HG03520 (cell line): ENCODE measurements around the gene AMMECR1.

ENCODE experiments used
- ATAC-seq: cut with Tn5 transposase; IDR thresholded peaks from one replicate; pipeline ENCODE4 v1.9.1; 2021; ENCODE audit warnings: mild to moderate bottlenecking, moderate library complexity; ENCODE audit not compliant: unreplicated experiment

Gene AMMECR1

DNA sequence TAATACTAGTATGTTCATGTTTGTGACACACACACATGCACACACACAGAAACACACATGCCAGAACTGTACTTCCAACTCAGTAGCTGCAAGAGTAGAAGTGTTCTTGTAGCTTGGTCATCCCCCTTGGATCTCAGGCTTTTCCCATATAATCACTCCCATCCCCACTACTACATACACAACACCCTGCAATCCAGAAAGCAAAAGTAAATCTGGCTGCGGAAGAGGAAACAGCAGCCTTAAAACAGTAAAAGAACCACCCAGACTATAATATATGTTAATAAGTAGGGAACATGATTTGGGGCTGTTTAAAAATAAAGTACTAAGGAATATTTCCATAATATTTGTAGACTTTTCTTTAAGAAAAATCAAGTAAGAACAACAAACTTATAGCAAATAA lies 103.2 kb downstream of the AMMECR1 start:
- no peak for ATAC-seq

DNA sequence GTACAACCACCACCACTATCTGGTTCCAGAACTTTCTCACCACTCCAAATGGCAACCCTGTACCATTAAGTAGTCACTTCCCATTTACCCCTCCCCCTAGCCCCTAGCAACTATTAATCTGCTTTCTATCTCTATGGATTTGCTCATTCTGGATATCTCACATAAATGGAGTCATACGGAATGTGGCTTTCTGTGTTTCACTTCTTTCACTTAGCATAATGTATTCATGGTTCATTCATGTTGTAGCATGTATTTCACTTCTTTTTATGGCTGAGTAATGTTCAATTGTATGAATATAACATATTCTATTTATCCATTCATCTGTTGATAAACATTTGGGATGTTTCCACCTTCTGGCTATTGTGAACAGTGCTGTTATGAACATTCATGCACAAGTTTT lies 104.7 kb downstream of the AMMECR1 start:
- no peak for ATAC-seq

DNA sequence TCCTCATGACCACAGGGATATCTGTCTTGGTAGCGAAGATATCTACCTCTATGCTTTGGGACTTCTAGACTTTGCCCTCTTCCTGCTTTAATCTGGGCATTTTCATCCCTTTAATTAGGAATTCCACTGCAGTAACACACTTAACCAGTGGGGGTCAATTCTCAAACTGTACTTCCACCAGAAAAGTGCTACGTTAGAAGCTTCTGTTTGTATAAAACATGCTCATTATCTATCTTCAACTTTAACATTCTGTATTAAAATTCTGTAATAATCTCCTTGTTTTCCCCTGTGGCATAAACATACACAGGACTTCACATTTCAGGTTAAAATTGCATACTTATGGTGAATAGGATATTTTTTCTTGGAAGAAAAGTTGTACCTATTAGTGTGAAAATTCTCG lies 105.6 kb downstream of the AMMECR1 start:
- ATAC-seq: no peak

DNA sequence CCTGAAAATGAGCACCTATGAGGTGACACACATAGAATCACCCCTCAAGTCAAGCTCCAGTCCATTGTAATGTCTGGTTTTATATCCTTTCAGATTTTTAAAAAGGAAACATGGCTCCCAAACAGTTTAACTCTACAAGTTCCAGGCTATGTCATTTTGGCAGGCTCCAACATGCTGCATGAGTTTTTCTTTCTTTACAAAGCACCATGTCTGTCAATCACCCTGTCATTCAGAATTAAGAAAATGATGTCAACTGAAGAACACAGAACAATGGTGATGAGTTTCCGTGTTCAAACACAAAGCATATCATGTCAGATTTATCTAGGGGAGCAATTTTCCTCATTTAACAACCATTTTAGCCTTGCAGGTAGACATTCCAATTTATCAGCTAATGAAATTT lies 106.5 kb downstream of the AMMECR1 start:
- no peak for ATAC-seq

DNA sequence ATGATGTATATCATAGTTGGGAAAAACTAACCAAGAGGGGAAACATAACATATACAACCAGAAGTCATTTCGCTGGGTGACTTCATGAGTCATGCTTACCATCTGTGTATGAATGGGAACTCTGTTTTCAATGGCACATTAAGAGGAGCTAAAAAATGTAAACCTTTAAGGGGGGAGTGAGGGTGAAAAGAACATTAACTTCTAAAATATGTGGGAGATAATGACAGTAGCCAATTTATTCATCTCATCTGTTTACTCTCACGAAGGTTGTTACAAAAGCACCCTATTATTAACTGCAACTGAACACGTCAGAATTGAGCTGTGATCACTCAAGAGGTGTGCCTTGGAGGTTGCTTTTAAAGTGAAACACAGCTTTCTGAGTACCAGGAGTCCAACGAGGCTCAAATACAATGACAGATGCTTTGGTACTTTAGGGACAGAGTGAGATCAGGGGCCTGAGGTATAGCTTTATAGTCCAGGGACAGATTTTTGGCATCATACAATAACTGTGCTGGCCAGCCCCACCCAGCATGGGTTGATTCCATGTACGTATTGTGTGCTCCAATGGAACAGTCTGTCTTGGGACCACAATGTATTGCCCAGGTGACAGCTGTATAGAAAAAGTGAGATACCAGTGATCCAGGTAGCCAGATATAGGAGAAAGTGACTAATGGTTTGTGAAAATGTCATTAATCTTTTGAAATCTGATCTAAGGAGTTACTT lies 107.3 kb downstream of the AMMECR1 start:
- no peak for ATAC-seq

DNA sequence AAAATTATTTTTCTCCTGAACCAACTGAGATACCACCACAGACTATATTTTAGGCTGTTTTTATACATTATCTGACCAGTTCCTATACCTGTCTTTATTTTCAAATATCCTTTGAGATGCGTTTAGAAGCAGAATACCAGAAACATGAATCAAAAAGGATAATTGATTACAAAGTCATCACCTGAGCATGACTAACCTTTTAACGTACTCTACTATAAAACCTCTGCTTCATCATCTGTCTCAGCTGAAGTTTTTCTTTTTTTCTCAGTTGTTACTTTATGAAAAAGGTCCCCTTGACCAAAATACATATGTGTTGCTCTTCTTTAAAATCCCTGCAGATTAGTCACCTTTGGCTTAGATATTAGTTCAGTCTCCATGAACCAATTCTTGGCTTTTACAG lies 109.8 kb downstream of the AMMECR1 start:
- ATAC-seq: no peak

DNA sequence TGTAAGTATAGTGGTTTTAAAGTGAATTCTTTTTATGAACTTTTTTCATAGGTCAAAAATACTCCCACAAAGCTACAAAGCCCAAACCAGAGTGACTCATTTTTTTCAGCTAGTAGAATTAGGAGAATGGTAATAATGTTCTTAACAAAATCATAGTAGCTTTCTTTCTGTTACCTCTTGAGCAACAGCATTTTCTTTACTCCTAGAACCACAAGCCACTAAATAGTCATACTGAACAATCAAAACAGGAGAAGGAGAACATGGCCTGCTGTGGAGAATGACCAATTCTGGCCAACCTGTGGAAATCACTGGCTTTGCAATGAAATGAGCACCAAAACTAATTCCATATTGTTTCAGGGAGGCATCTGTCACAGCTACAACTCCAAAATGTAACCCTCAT lies 112.9 kb downstream of the AMMECR1 start:
- no peak for ATAC-seq

DNA sequence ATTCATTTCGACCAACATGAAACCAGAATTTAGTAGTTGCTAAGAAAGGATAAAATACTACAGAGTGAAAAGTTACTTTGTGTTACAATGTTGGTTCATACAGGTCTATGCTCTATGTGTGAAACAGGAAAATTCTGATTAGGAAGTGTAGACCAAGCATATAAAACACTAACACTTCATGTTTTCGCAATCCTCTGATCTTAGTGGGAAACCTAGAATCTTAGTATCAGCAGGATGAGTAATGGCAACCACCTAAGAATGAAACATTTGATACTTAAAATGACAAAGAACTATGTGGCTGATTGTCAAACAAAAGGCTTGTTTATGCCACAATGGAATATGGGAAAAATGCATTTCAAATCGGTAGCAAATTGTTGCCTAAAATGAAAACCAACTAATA lies 116.1 kb downstream of the AMMECR1 start:
- no peak for ATAC-seq

DNA sequence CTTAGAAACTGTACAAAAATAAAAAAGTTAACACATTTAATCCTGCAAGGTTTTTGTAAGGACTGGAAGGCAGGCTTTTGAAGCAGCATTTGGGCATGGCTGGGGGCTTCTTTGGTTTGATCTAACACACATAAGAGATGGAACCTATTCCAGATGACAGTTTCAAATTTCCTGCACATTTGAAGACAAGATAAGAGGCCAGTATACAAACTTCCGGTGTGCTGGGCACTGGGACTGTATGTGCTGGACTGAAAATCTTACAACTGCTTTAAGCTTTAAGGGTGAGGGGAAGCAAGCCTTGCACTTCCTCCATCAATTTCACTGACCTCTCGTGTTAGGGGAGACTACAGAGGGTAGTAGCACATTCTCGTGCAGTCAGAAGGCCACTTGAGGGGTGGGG lies 122.9 kb downstream of the AMMECR1 start:
- no peak for ATAC-seq

DNA sequence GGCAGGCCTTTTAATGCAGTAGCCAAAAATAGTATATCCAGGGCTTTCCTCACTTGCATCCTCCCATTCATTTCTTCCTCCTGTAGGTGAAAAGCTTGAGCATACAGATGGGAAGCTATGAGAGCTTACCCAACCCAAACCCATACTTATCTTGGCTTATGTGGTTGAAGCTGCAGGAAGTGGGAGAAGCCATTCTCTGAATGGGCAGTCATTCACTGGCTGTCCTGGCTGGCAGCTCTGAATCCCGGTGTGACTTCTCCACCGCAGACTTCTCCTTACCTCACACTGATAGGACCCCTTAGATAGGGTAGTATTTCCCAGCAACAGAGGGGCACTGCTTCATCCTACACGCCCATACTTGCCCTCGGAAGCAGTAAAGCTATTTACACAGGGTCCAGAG lies 125.4 kb downstream of the AMMECR1 start:
- no peak for ATAC-seq

DNA sequence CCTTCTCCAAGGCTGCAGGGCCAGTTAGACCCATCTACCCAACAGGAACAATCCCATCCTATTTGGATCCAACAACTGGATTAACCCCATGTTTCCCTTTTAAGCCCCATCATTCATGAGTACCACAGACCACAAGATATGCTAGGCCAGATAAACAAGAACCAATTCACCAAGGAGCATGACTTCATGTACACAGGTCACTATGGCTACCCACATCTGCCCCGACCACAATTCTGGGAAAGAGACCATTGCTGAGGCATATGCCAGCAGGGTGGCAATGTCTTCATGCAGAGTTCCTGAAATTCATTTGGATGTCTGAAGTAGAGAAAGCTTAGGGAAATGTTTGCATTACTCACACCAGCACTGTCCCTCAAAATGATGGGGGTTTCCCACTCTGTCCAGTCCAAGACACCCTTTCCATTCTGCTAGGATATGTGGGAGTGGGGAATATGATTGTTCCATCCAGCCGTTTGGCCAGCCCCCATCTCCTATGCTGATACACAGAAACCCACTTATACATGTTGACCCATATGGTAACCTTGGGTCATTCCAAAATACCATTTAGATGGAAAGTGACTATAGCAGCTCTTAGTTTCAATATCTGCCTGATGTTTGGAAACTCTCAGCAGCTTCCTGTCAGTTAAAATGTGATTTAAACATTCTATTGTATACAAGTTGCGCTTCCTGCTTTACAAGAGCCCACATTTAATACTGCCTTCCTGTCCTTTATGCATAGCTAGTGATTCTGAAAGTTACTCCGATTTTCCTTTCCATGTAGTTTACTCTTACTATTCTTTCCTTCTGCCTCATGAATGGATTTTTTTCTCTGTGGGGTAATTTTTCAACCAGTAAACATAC lies 129.0 kb downstream of the AMMECR1 start:
- no peak for ATAC-seq

DNA sequence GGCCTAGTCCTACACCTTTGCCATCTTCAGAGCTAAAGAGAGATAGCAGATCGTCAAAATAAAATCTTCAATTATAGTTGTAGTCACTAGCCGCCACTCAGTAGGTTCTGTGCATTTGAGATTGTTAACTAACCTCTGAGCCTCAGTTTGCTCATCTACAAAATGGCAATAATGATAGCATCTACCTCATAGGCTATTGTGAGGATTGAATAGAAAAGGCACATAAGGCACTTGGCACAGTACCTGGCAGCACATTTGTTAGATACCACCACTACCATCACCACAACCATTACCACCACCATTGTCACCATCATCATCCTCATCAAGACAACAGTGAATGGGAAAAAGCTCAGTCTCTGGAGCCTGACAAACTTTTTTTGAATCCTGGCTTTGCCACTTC lies 134.6 kb downstream of the AMMECR1 start:
- no peak for ATAC-seq

DNA sequence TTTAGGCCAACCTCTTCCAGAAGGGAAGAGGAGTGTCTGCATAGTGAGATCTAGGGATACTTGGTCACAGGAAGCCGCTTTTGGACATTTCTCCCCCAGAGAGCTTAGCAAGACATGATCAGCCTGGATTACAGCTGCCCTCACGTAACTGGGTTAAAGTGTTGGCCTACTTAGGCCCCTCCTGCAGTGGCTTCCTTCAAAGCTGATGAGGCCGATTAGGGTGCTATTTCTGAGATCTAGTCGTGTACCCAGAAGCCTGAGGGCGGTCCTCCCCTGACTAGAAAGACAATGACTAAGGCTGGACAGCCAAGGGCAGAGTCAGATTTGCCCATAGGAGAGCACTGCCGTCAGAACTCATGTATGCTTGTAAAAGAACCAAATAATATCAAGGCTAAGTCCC lies 135.0 kb downstream of the AMMECR1 start:
- no peak for ATAC-seq

DNA sequence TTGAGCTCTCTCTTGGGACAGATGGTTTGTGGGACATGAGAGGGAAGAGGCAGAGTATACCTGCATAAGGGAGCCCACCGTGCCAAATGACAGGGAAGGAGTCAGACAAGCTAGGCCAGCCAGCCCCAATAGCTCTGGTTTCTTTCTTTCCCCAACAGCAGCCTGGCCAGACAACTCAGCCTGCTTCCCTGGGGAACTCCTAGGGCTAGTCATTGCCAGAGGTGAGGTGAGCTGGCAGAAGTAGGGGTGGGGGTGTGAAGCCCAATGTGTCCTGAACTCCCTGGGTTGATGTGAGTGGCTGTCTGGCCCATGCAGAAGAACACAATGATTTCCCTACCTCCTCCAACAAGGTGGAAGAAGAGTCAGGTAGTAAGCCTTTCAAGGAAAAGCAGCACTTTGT lies 135.5 kb downstream of the AMMECR1 start:
- no peak for ATAC-seq

DNA sequence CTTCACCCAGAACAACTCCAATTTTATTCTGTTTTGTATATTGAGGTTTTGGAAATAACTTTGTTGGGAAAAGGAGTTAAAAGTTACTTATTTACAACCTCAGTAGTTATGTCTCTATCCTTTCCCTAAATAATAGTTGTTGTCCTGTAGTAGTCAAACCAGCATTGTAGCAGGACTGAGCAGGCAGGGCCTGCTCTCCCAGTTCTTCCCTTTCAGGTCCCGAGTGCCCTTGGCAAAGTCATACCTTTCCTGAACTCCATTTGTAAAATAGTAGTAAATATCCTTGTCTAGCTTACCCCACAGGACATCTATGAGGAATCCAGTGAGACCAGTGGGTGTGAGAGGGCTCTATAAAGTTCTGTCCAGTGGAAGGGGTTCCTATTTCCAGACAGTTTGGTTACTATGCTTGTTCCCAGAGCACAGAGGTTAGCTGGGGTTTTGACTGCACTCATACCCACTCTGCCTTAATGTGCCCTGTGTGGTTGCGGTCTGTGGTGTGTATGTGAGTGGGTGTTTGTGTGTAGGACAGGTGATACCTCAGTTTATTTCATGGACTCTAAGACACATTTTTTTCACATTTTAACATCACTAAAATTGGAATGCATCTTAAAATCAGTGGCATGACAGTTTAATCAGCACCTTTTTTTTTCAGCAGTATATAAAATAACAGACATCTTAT lies 136.3 kb downstream of the AMMECR1 start:
- no peak for ATAC-seq

DNA sequence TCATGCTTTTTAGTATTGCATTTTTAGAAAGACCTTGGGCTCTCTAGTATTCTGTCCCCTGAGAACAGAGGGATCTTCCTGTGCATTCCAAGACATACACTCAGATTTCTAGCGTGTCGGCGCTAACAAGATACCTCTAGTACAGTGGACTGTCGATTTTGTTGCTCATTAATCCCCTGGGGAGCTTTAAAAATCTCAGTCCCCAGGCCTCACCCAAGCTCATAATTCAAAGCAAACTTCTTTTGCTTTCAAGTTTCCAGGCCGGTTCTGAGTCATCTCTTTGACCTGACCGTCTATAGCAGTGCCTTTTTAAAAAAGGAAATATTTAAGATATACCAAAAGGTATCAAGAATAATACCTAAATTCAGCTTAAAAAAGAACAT lies 137.0 kb downstream of the AMMECR1 start:
- ATAC-seq: peak; percentile 82

DNA sequence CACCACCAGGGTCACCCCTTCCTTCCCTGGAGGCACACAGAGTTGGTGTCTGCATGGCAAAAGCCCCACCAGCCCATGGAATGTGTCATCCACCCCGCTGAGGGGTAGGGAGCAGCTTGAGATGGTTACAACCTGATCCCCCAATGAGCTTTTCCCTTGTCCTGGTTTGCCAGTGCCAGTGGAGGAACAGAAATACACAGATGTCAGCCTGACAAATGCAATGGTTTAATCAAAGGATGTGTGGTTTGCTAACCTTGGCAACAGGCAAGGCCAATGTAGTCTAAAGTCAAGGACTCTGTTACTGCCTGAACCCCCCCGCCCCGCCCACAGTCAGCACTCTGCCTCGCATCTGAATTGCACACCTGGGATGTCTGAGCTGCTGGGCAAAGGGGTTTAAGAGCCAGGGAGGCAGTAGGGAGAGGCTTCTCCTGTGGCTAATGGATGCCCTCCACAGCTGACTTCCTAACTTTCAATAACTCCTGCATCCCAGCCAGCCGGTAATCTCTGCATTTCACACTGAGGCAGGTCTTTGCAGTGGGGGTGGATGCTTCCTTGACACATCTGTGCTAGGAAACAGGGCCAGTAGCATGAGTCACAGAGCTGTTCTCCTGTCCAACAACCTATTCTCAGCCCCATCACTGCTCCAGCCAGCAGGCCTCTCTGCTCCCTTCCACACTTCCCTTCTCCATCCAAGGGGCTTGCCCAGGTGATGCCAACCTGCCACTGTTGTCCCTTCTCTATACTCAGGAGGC lies 137.5 kb downstream of the AMMECR1 start:
- ATAC-seq: no peak

DNA sequence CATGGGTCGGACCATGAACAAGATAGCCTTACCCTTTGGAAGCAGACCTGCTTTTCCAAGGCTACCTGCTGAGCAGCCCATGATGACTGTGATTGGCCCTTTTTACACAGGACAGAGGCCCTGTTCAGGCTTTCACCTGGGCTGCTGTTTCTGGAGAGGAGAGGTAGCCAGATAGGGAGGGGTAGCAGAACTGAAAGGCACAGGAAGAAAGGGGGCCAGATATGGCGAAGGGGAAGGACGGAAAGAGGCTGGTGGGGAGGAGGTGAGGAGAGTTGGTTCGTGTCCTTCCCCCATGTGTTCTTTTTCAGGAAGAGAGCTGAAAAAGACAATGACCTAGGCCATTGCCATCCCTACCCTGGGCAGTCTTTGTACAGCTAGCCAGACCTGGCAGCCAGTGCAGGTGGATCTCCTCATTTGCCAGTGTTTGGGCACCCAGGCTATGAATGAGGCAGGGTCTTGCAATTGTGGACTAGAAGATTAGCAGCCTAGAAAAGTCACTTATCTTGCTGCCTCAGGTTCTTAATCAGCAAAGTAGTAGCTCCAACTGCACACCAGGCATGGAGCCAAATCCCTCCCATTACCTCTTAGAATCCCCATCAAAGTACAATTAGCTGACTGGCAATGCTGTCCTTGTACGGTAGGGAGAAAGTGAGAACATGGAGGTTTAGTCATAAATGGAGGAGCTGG lies 139.6 kb downstream of the AMMECR1 start:
- no peak for ATAC-seq

DNA sequence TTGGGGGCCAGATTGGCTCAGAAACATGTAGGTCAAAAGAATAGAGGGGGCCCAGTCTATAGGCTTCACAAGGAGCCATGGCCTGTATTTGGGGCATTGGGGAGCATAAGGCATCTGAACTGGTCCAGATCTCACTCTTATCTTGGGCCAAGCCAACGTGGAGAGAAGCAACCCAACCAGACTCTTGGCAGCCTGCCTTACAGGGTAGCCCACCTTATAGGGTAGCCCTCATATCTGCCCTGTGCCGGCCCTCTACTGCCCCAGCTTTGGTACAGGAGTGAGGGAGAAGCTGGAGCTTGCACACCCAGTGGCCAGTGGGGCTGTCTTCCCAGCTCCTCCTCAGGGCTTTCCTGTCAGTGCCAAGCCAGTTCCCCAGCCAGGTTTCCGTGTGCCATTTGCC lies 142.2 kb downstream of the AMMECR1 start:
- no peak for ATAC-seq

DNA sequence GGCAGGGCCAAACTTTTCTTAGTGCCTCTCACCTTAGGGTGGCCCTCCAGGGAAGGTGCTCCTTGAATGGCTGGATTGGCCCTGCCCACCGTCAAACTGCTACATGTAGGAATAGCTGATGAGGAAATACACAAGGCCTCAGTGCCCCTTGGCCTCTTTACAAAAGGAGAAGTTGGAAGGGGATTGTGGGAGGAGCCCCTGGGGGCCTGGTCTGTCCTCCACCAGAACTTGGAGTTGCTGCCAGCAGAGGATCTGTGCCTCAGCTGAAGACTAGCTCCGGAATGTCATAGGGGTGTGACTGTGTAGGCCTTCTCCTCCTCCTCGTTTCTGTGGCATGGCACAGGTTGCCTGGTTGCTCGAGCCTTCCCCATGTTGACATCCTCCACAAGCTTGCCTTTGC lies 142.7 kb downstream of the AMMECR1 start:
- no peak for ATAC-seq
